ENCODE results near the gene MYH9.
"Not testable (repeated sequence)": the region's sequence is repeated elsewhere in the genome, so short reads cannot be mapped to it uniquely, and the experiment has no call there.

The MYH9 gene

DNA sequence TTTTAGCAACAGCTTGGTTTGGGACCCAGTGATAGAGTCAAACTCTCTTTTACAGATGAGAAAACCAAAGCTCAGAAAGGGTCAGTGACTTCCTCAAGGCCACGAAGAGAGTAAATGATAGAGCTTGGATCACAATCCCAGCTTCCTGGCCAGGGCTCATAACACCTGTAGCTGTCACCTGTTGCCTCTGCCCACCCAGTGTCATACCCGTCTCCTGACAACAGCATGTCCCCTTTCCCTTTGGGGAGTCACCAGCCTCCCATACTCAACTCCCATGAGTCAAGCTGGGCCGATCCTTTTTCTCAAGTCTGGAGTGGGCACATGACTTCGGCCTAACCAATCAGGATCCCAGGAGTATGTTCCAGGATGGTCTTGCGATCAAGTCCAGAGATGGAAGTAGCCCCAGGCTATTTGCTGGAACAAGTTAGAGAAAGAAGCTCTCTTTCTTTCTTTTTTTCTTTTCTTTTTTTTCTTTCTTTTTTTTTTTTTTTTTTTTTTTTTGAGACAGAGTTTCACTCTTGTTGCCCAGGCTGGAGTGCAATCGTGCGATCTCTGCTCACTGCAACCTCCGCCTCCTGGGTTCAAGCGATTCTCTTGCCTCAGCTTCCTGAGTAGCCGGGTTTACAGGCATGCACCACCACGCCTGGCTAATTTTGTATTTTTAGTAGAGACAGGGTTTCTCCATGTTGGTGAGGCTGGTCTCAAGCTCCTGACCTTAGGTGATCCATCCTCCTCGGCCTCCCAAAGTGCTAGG, 27.8 kb upstream of the MYH9 start:
- no peak for DNase-seq (ENCODE audit: extremely low read depth in 1 of 2, low read depth in 1 of 2)

DNA sequence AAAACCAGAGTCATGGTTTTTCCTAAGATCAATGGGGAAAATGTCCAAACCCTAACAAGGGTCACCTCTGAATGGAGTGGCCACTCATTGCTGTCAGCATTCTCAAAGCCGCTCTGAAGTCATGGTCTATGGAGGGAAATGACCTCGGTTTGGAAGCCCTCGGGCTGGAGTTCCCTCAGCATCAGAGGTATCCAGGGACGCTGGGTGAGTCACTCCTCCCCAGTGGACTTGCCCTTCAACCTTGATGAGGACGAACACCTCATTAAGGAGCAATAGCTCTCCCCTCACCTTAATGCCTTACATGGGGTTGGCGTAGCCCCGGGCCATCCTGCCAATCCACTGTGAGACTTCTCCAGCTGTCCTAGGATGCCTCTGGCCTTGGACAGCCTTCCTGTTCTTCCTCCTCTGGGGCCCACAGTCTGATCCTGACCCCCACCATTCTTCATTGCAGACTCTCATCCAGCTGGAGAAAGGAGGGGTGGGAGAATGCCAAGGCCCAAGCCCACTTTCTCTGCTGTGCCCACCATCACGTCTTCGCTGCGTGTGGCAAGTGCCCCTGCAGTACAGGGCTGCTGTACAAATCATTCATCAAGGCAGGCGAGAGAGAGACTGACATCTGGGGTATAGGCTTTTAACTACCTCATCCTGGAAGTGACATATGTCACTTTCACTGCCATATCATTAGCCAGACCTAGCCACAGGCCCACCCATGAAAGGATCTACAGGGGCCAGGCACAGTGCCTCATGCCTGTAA, 25.4 kb upstream of the MYH9 start:
- DNase-seq (ENCODE audit: extremely low read depth in 1 of 2, low read depth in 1 of 2): no peak

DNA sequence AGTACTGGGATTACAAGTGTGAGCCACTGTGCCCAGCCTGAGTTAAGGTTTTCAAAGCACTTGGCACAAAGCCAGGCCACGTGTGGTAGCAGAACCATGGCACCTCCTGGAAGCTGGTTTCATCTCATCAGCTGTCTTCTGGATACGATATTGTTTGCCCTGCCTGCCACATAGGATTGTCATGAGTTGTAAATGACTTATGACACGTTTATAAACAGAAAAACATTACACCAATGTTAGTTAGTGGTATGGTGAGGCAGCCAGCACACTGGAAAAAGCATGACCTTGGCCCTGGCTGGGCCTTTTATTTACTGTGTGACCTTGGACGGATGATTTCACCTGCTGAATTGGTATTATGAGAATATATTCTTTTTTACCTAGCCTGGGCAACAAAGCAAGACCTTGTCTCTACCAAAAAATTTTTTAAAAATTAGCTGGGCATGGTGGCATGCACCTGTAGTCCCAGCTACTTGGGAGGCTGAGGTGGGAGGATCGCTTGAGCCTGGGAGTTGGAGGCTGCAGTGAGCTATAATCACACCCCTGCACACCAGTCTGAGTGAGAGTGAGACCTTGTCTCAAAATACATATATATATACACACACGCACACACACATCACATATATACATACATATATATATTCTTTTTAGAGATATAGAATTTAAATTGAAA, 24.0 kb upstream of the MYH9 start:
- DNase-seq (ENCODE audit: extremely low read depth in 1 of 2, low read depth in 1 of 2): no peak

DNA sequence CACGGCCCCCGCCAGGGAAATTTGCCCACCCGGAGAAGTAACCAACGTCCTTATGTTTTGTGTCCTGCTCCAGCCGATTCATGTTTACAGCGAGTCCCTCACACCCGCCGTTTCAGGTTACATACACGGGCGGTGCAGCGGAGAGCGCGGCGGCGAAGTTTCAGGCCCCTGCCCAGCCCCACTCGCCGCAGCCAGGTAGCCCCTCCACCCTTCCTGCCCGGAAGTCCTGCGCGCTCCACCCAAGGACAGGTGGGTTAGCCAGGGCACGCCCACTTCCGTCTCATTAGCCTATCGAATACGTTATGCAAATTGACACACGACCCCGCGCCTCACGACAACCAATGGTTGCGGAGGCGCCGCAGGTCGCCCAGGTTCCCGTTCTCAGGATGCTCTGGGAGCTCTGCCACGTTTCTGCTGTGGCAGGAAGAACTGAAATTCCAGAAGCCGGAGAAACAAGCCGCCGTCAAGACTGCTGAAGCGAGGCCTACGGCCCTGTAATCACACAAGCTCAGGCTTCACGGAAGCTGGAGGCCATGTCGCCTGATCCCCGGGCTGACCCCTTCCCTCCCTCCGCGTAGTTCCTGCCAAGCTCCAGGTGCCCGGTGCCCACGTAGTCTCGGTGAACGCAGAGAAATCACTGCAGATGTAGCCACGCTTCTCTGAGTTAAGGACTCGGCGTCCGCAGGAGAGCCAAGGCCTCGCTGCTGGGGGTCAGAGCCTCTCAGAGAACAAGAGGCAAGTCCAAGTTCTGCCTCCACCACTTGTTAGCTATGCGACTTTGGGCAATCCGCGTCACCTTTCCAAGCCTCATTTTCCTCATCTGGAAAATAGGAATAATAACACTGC, 22.4 kb upstream of the MYH9 start:
- DNase-seq (ENCODE audit: extremely low read depth in 1 of 2, low read depth in 1 of 2): peak in 1 of 2 donors; percentile 37

DNA sequence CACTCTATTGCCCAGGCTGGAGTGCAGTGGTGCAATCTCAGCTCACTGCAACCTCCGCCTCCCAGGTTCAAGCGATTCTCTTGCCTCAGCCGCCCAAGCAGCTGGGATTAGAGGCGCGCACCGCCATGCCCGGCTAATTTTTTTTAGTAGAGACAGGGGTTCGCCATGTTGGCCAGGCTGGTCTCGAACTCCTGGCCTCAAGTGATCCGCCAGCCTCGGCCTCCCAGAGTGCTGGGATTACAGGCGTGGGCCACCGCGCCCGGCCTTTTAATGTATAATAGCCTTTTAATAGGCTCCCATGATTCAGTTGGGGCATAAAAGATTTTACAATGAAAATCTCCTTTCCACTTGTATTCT, 21.8 kb upstream of the MYH9 start:
- not testable (repeated sequence) for DNase-seq (ENCODE audit: extremely low read depth in 1 of 2, low read depth in 1 of 2)

DNA sequence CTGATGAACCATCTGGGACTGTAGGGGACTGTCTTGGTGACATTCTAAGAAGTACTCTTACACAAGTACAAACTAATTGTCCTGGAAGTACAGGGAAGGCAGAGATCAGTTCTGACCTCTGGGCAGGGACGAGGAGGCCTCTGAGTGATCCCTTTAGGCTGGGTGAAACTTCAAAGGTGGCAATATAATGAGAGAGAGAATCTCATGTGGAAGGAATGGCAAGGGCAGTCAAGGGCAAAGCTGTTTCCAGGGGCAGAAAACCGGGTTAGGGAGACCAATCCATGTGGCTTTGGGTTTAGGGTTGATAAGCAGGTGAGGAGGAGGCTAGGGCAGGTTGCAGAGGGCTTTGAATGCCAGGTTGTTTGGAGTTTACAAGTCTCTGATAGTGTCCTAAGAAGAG, 21.3 kb upstream of the MYH9 start:
- DNase-seq (ENCODE audit: extremely low read depth in 1 of 2, low read depth in 1 of 2): no peak

DNA sequence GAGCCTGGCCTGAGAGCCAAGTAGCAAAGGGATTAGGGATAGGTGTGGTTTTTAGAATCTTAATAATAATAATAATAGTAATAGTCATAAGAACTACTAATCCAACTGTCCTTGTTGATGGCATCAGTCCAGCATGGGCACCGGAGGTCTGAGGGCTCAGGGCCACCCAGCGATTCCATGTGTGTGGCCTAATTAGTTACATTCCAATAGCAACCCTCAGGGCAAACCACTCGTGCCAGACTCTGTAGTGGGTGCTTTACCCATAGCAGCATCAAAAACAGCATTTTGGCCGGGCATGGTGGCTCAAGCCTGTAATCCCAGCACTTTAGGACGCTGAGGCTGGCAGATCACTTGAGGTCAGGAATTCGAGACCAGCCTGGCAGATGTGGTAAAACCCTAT, 19.0 kb upstream of the MYH9 start:
- DNase-seq (ENCODE audit: extremely low read depth in 1 of 2, low read depth in 1 of 2): no peak

DNA sequence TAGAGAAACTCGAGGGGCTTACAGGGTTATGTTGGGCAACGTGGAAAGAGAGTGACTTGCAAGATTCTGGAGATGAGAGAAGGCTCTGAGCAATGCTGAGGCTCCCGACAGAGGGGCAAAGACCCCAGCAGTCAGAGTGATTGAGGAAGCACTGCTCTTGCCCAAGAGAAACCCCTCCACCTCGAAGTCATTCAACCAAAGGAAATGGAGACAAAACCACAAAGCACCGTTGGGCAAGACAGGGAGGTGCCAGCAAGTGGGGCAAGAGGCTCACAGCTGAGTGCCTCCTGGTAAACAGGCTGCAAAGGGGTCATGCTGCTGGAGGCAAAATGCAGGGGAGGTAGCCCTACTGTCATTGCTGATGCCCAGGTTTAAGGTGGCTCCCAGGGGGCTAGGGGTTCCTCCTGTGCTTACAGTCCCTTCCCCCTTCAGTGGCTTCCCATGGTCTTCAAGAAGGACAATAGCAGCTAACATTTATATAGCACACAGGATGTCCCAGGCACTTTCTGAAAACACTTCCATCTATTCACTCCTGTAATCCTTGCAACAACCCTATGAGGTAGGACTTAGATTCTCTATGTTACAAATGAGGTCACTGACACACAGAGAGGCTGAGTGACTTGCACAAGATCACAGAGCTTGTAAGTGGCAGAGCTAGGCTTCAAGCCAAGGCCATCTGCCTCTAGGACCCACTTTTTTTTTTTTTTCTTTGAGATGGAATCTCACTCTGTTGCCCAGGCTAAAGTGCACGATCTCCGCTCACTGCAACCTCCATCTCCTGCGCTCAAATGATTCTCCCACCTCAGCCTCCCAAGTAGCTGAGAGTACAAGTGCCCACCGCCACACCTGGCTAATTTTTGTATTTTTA, 18.1 kb upstream of the MYH9 start:
- DNase-seq (ENCODE audit: extremely low read depth in 1 of 2, low read depth in 1 of 2): peak in 1 of 2 donors; percentile 33

DNA sequence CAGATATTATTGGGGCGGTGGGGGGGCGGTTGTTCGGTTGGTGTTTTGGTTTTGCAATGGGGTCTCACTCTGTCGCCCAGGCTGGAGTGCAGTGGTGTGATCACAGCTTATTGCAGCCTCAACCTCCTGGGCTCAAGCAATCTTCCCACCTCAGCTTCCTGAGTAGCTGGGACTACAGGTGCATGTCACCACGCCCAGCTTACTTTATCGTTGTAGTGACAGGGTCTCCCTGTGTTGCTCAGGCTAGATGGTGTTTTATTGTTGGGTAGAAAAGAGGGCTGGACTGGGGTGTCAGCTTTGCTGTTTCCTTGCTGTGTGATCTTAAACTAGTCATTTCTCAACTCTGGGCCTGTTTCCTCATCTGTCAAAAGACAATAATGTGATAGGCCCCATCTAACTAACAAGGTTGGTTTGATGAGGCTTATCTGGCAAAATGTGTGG, 17.5 kb upstream of the MYH9 start:
- no peak for DNase-seq (ENCODE audit: extremely low read depth in 1 of 2, low read depth in 1 of 2)

DNA sequence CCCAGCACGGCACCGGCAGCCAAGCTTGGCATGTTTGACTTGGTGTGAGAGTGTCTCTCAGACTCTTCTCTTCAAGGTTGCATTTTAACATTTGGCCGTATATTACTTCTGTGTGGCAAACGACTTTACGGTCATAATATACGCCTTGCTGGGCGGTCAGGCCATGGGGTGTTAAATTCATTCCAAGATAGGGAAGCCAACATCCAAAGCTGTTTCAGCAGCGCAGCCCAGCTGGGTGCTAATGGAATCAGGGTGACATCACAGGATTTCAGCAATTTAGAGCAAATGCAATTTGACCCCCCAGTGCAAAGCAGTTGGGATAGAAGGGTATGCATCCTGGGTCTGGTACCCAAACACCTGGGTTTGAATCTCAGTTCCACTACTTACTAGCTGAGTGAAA, 16.7 kb upstream of the MYH9 start:
- DNase-seq (ENCODE audit: extremely low read depth in 1 of 2, low read depth in 1 of 2): no peak

DNA sequence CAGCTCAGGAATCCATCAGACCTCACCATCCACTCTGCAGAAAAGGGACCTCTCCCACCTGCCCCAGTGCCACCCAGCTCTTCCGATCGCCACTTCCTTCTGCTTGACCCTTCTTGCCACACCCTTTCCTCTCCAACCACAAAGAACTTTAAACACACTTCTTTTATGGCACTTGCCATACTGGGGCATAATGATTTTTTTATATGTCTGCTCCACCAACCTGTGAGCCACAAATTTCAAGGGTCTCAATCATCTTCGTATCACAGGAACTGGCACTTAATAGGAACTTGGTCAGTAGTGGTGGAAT, 11.7 kb upstream of the MYH9 start:
- no peak for DNase-seq (ENCODE audit: extremely low read depth in 1 of 2, low read depth in 1 of 2)

DNA sequence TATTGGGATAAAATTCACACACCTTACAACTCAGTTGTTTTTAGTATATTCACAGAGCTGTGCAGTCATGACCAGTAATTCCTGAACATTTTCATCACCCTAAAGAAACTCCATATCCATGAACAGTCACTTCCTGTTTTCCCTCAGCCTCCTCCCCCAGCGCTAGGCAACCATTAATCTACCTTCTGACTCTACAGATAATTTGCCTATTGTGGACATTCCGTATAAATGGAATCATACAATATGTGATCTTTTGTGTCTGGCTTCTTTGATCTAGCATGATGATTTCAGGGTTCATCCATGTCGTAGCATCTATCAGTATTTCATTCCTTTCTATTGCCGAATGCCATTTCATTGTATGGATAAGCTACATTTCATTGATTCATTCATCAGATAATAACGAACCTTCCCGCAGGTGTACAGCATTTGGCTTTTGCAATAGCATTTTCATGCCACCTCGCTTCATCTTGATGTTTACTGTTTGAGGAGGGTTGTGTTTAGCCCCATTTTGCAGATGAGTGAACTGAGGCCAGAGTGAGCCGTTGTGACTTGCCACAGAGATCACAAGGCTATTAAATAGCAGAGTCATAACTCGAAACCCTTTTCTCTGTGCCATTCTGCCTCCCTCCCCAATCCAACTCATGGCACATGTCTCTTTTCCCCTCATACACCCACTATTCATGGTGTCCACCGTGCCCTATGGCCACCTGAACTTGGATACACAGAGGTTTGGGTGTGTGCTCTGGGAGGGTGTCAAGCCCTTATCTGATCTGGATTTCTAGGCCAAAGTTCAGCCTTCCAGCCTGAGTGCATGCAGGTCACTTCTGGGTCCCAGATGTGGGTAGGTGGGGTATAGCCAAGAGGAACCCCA, 11.1 kb upstream of the MYH9 start:
- no peak for DNase-seq (ENCODE audit: extremely low read depth in 1 of 2, low read depth in 1 of 2)

DNA sequence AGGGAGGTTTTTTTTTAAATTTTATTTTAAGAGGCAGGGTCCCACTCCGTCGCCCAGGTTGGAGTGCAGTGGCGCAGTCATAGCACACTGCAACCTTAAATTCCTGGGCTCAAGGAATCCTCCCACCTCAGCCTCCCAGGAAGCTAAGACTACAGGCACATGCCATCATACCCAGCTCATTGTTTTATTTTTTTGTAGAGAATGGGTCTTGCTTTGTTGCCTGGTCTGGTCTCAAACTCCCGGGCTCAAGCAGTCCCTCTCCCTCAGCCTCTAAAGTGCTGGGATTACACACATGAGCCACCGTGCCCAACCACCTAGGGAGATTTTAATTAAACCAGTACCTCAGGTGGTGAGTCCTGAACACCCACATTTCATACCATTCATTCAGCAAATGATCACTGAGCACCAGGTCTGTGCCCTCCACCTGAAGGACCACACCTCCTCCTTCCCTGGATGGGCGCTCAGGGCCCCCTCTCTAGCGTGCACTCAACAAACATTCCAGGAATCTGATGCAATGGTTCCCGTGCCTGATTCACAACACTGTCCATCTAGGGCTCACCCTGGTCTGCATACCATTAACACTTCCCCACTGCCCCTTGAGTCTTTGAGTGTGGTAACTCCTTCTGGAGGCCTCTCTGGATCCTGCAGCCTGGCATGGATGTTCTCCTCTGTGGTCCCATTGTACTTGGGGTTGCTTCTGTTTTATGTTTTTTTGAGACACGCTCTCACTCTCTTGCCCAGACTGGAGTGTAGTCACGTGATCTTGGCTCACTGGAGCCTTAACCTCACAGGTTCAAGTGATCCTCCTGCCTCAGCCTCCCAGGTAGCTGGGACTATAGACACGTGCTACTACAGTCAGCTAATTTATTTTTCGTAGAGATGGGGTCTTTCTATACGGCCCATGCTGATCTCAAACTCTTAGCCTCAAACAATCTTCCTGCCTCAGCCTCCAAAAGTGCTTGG, 9.6 kb upstream of the MYH9 start:
- no peak for DNase-seq (ENCODE audit: extremely low read depth in 1 of 2, low read depth in 1 of 2)

DNA sequence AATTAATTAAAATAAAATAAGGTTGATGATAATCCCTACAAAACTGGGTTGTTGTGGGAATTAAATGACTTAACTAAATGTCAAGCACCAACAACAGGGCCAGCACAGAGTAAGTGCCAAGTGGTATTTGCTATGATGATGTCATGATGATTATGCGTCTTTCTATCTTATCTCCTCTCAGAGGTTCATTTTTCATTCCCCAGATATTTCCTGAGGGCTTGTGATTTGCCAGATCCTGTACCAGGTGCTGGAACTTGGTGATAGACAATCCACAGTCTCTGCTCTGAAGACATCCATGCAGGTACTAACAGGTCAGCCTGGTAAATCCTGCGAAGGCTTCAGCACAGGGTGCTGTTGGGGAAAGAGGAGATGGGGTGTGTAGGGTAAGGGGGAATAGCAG, 8.1 kb upstream of the MYH9 start:
- no peak for DNase-seq (ENCODE audit: extremely low read depth in 1 of 2, low read depth in 1 of 2)

DNA sequence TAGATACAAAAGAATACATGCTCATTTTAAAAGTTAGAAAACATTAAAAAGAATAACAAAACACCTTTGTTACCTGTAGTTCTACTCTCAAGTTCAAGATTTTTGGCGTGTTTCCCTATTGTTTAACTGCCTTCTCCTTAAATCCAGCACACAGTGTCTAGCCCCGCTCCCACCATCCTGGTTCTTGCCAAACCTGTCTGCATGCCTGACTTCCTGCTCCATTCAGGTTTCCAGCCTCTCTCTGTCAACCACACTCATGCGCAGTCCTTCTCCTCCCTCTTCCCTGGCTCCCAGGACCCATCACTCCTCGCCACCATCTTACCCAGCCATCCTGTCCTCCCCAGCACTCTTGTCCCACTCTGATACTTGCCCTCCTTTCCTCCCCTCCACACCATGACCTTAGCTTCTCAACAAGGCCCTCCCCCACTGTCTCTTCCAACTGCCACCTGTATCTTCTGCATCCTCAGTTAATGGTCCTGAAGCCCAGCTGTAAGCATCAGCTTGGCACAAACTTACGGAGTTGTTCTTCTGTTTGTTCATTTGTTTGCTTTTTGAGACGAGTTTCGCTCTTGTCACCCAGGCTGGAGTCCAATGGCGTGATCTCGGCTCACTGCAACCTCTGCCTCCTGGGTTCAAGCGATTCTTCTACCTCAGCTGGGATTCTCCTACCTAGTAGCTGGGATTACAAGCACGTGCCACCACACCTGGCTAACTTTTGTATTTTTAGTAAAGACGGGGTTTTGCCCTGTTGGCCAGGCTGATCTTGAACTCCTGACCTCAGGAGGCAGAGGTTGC, 7.5 kb upstream of the MYH9 start:
- no peak for DNase-seq (ENCODE audit: extremely low read depth in 1 of 2, low read depth in 1 of 2)

DNA sequence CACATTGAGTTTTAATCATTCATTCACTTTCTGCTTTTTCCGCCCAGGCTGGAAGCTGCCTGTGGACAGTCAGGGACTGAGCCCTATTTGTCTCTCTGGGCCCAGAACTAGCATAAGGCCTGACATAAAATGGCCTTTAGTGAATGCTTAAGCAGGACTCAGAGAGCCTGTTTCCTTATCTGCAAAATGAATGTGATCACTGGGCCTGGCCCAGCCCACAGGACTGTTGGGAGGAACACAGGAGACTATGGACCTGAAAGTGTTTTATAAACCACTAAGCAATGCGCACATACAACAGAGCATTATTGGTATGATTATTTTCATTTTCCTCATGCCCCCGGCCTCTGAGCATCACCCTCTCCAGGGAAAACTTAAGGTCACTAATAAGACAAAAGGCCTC, 3.9 kb upstream of the MYH9 start:
- no peak for DNase-seq (ENCODE audit: extremely low read depth in 1 of 2, low read depth in 1 of 2)

DNA sequence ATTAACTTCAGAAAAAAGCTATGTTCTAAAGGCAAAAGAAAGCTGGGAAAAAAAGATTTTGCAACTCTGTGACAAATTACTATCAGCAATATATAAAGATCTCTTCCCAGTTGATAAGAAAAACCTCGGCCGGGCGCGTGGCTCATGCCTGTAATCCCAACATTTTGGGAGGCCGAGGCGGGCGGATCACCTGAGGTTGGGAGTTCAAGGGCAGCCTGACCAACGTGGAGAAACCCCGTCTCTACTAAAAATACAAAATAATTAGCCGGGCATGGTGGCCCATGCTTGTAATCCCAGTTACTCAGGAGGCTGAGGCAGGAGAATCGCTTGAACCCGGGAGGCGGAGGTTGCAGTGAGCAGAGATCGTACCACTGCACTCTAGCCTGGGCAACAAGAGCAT, 1.4 kb upstream of the MYH9 start:
- DNase-seq (ENCODE audit: extremely low read depth in 1 of 2, low read depth in 1 of 2): not testable (repeated sequence)

DNA sequence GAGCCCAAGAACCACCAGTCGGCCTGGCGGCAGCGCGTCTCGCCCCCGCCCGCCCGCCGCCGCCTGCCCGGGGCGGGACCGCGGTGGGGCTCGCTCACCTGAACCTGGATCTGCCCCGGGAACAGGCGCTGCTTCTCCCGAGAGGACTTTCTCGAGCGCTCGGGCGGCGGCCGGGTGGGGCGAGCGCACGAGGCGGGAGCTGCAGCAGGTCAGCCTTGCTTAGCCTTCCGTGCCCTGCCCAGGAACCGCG, 133 bp downstream of the MYH9 start:
- no peak for DNase-seq (ENCODE audit: extremely low read depth in 1 of 2, low read depth in 1 of 2)
